NCI-H1436 (cell line): ENCODE results near the gene BANP.
"Not testable (repeated sequence)": the region's sequence is repeated elsewhere in the genome, so short reads cannot be mapped to it uniquely, and the experiment has no call there.

ENCODE experiments used
- DNase-seq: peaks from one replicate; lab custom pipeline; 2025; lab: John Stamatoyannopoulos, UW

The BANP gene

GRCh38 chr16:88016386-88016785 is 65.2 kb downstream of the BANP start:
- not testable (repeated sequence) for DNase-seq

GRCh38 chr16:88016964-88017363 is 65.7 kb downstream of the BANP start:
- no peak for DNase-seq

- no peak for DNase-seq
Observed at GRCh38 chr16:88017587-88018101, 66.4 kb downstream of the BANP start.

- not testable (repeated sequence) for DNase-seq
Observed at GRCh38 chr16:88018382-88018781, 67.1 kb downstream of the BANP start.

- not testable (repeated sequence) for DNase-seq
Observed at GRCh38 chr16:88019041-88019820, 68.0 kb downstream of the BANP start.

- no peak for DNase-seq
Observed at GRCh38 chr16:88019821-88020515, 68.7 kb downstream of the BANP start.

GRCh38 chr16:88020516-88020885 is 69.3 kb downstream of the BANP start:
- no peak for DNase-seq

- DNase-seq: not testable (repeated sequence)
Observed at GRCh38 chr16:88021041-88021970, 70.1 kb downstream of the BANP start.

- DNase-seq: no peak
Observed at GRCh38 chr16:88022076-88023042, 71.1 kb downstream of the BANP start.

- no peak for DNase-seq
Observed at GRCh38 chr16:88023366-88023765, 72.1 kb downstream of the BANP start.

GRCh38 chr16:88023786-88024185 is 72.6 kb downstream of the BANP start:
- no peak for DNase-seq

- not testable (repeated sequence) for DNase-seq
Observed at GRCh38 chr16:88024491-88025085, 73.4 kb downstream of the BANP start.

GRCh38 chr16:88025086-88025492 is 73.9 kb downstream of the BANP start:
- DNase-seq: not testable (repeated sequence)

GRCh38 chr16:88025828-88026555 is 74.8 kb downstream of the BANP start:
- not testable (repeated sequence) for DNase-seq

GRCh38 chr16:88026964-88027938 is 76.0 kb downstream of the BANP start:
- DNase-seq: no peak

GRCh38 chr16:88028177-88028930 is 77.1 kb downstream of the BANP start:
- not testable (repeated sequence) for DNase-seq

- no peak for DNase-seq
Observed at GRCh38 chr16:88030498-88030897, 79.3 kb downstream of the BANP start.

- DNase-seq: not testable (repeated sequence)
Observed at GRCh38 chr16:88030961-88031360, 79.7 kb downstream of the BANP start.
